PC-9 (cell line): Measurements from ENCODE around the gene IMPA2. TPM values are rescaled to one million over a fixed set of nuclear protein-coding genes. Genes with fewer than 3 reads are reported as not detected.
"Not testable (repeated sequence)": the region's sequence is repeated elsewhere in the genome, so short reads cannot be mapped to it uniquely, and the experiment has no call there.

Source experiments
- BruUV-seq: library from RNA; stranded (reverse); fragments of 400-500 nt; replicated peaks from 2 replicates; lab custom pipeline; 2021; lab: Mats Ljungman, UMichigan
- CTCF ChIA-PET: fragments of 300-600 bp; sonication (Branson Sonifier 250); formaldehyde crosslinking; loops from one replicate; lab custom pipeline; 2022; ENCODE audit warnings: antibody characterized with exemption; lab: Charles Lee
- POLR2A ChIA-PET: fragments of 300-600 bp; sonication (Branson Sonifier 250); formaldehyde crosslinking; loops from one replicate; lab custom pipeline; 2022; ENCODE audit warnings: antibody characterized with exemption; ENCODE audit not compliant: unreplicated experiment; lab: Charles Lee
- DNase-seq, 2 experiments: peaks; one replicate each; pipeline versions ENCODE4 v3.0.0 to v3.0.0-alpha.2; 2015 to 2022; ENCODE audit warnings: mixed read lengths in 1 of 2
- H2AFZ ChIP-seq: fragments of 200-600 bp; sonication (generic); 2 replicates; pipeline ENCODE4 v1.8.1; 2017; ENCODE audit warnings: antibody characterized with exemption
- H3F3A ChIP-seq: fragments of 200-600 bp; sonication (generic); 2 replicates; pipeline ENCODE4 v1.8.1; 2017; ENCODE audit warnings: antibody characterized with exemption, mild to moderate bottlenecking, low read depth; ENCODE audit not compliant: insufficient read depth
- H3K27ac ChIP-seq: fragments of 200-600 bp; sonication (generic); 2 replicates; pipeline ENCODE4 v1.6.1; 2016; ENCODE audit warnings: mixed run types
- H3K27me3 ChIP-seq: fragments of 200-600 bp; sonication (generic); 2 replicates; pipeline ENCODE4 v1.6.1; 2016; ENCODE audit warnings: low read depth, mixed run types; ENCODE audit not compliant: insufficient read depth
- H3K36me3 ChIP-seq: fragments of 200-600 bp; sonication (generic); 2 replicates; pipeline ENCODE4 v1.6.1; 2016; ENCODE audit warnings: low read depth, mixed run types
- H3K4me1 ChIP-seq: fragments of 200-600 bp; sonication (generic); replicated peaks from 2 replicates; pipeline ENCODE4 v1.6.1; 2016; ENCODE audit warnings: mixed run types; ENCODE audit not compliant: insufficient read depth
- H3K4me2 ChIP-seq: fragments of 200-600 bp; sonication (generic); 2 replicates; pipeline ENCODE4 v1.6.1; 2017; ENCODE audit warnings: mixed run types
- H3K4me3 ChIP-seq: fragments of 200-600 bp; sonication (generic); 2 replicates; pipeline ENCODE4 v1.6.1; 2016; ENCODE audit warnings: mixed run types
- H3K79me2 ChIP-seq: fragments of 200-600 bp; sonication (generic); 2 replicates; pipeline ENCODE4 v1.6.1; 2017; ENCODE audit warnings: low read depth, mixed run types
- H3K9me2 ChIP-seq: fragments of 200-600 bp; sonication (generic); 2 replicates; pipeline ENCODE4 v1.8.1; 2017; ENCODE audit warnings: mild to moderate bottlenecking; ENCODE audit not compliant: insufficient read depth
- H3K9me3 ChIP-seq: fragments of 200-600 bp; sonication (generic); 2 replicates; pipeline ENCODE4 v1.8.1; 2016; ENCODE audit warnings: low read depth; ENCODE audit not compliant: insufficient read depth
- H4K20me1 ChIP-seq: fragments of 200-600 bp; sonication (generic); 2 replicates; pipeline ENCODE4 v1.8.1; 2017; ENCODE audit not compliant: insufficient read depth
- CTCF ChIP-seq: fragments of 200-600 bp; sonication (generic); conservative IDR thresholded peaks from 2 replicates; pipeline ENCODE4 v1.6.1; 2017; ENCODE audit warnings: mixed run types, antibody characterized with exemption, mild to moderate bottlenecking, moderate library complexity
- EZH2 ChIP-seq: fragments of 200-600 bp; sonication (generic); IDR thresholded peaks from 2 replicates; pipeline ENCODE4 v1.8.0; 2017; ENCODE audit warnings: antibody characterized with exemption, low read depth
- intact Hi-C: fragments of 100-400 bp; cut with micrococcal nuclease; formaldehyde crosslinking; loops from one replicate; pipeline ENCODE4 v1.10.0; 2022; ENCODE audit not compliant: unreplicated experiment
- total RNA-seq: library from RNA; stranded (reverse); gene quantifications from 2 replicates; pipeline ENCODE4 v1.2.3, GENCODE V29; 2021

The IMPA2 gene
- total RNA-seq, 1 experiment from 2014 or later = 91.4 TPM

GRCh38 chr18:12038082-12038638 lies 56.9 kb downstream of the IMPA2 start:
- Histone ChIP-seq H3K27me3 (no peaks in the 10 kb centered on the region), H3K9me3 (no peaks in the 10 kb centered on the region), H3K79me2 (no peaks in the 10 kb centered on the region), H3K4me1 (0 out of 2 replicates have a peak, but pooled peaks cover 3% of the 10 kb centered on the region), H3F3A (peaks cover 6% of the 10 kb centered on the region; the same call in 1 of the 2 replicates), H3K36me3 (no peaks in the 10 kb centered on the region), H3K27ac (no peak overlapping the region), H2AFZ (no peak overlapping the region), H4K20me1 (no peaks in the 10 kb centered on the region), H3K4me2 (peak overlapping the region; percentile 96), H3K4me3 (no peak overlapping the region; the same call in 1 of the 2 replicates), H3K9me2 (no peaks in the 10 kb centered on the region)
- intact Hi-C loops = loop anchor here (5.0 to 10.0 kb wide), 2 partner anchors 41 to 723 kb away; no protein-coding TSS in a partner anchor
- POLR2A ChIA-PET = no interaction called here
- peak in 1 of 2 experiments; percentile 16 for DNase-seq
- CTCF ChIA-PET = interaction anchor here (0.7 to 2.1 kb wide), 4 partner anchors 101 to 305 kb away, joined by 3 to 11 read pairs (median 3); no protein-coding TSS in a partner anchor
- TF ChIP-seq CTCF (no peak), EZH2 (no peak)
- BruUV-seq = no TSS peak

GRCh38 chr18:12038639-12039539 lies 57.6 kb downstream of the IMPA2 start:
- intact Hi-C loops = loop anchor here (1.0 to 10.0 kb wide), 4 partner anchors 42 to 724 kb away; no protein-coding TSS in a partner anchor
- Histone ChIP-seq H3K4me1 (0 out of 2 replicates have a peak, but pooled peaks cover 3% of the 10 kb centered on the region), H3K4me2 (peak overlapping the region; percentile 96), H3K9me3 (no peaks in the 10 kb centered on the region), H3K36me3 (no peaks in the 10 kb centered on the region), H3K27ac (no peak overlapping the region), H2AFZ (peak overlapping the region; percentile 83), H3F3A (peaks cover 6% of the 10 kb centered on the region; the same call in 1 of the 2 replicates), H3K27me3 (no peaks in the 10 kb centered on the region), H3K4me3 (peak overlapping the region; percentile 60), H3K9me2 (no peaks in the 10 kb centered on the region), H4K20me1 (no peaks in the 10 kb centered on the region), H3K79me2 (no peaks in the 10 kb centered on the region)
- POLR2A ChIA-PET = no interaction called here
- TF ChIP-seq EZH2 (no peak), CTCF (peak; percentile 97)
- BruUV-seq = no TSS peak
- peak; percentile 57 to 84 for DNase-seq
- CTCF ChIA-PET = interaction anchor here (0.5 to 2.1 kb wide), 8 partner anchors 10 to 728 kb away, joined by 3 to 11 read pairs (median 4); partner anchors contain the start of gene IMPA2

GRCh38 chr18:12039540-12039930 lies 58.2 kb downstream of the IMPA2 start:
- H2AFZ ChIP-seq, H3K27ac ChIP-seq, H3K79me2 ChIP-seq, H4K20me1 ChIP-seq, H3K4me1 ChIP-seq, H3F3A ChIP-seq, H3K27me3 ChIP-seq, H3K9me3 ChIP-seq, H3K4me3 ChIP-seq, H3K9me2 ChIP-seq, H3K36me3 ChIP-seq, POLR2A ChIA-PET, BruUV-seq, DNase-seq: not testable (repeated sequence)
- H3K4me2 ChIP-seq = peak overlapping the region; percentile 96; the same call in 1 of the 2 replicates
- intact Hi-C loops = loop anchor here (1.0 to 10.0 kb wide), 4 partner anchors 42 to 725 kb away; no protein-coding TSS in a partner anchor
- CTCF ChIA-PET = interaction anchor here (0.5 to 2.1 kb wide), 6 partner anchors 10 to 729 kb away, joined by 3 to 11 read pairs (median 4); partner anchors contain the start of gene IMPA2
